NAMALWA (cell line): ENCODE results near the gene RNF144A.
A peak's percentile ranks its signal among the peaks of the same experiment; 100 is the strongest.

Experiments used
- DNase-seq: peaks from one replicate; pipeline ENCODE4 v3.0.0-alpha.2; 2015; ENCODE audit warnings: low spot score

The RNF144A gene

GRCh38 chr2:7083580-7084509, 166.6 kb downstream of the RNF144A start:
- DNase-seq = peak; percentile 85

DNA sequence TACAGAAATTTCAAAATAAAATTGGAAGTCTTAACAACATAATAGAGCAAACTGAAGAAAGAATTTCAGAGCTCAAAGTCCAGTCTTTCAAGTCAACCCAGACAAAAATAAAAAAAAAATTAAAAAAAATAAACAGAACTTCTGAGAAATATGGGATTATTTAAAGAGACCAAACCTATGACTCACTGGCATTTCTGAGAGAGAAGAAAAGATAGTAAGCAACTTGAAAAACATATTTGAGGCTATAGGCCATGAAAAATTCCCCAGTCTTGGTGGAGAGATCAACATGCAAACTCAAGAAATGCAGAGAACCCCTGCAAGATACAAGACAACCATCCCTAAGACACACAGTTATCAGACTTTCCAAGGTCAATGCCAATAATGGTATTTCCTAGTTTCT, 167.4 kb downstream of the RNF144A start:
- DNase-seq = no peak

GRCh38 chr2:7089284-7089683, 172.1 kb downstream of the RNF144A start:
- DNase-seq = no peak

GRCh38 chr2:7089898-7090510, 172.8 kb downstream of the RNF144A start:
- DNase-seq = no peak

DNA sequence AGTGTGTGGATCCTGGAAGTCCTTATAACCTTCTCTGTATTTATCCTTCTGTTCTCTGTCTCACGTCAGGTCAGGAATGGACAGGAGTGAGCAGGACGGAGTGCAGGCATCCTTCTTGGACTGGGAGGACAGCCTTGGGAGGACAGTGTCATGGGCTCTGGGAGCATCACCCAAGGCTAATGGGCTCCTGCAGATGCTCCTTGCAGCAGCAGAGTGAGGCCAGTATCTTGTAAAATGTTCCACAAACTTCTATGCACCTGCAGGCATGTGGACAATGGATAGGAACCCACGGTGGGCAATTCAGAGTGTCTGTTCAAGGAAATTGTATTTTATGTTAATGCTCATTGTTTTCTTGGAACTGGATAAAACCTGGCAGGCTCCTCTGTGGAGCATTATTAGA, 176.2 kb downstream of the RNF144A start:
- DNase-seq = no peak
